Inferior parietal cortex (tissue), 1 donor: ENCODE results near the gene B4GALT6.

Experiments used
- DNase-seq: peaks from one replicate; pipeline ENCODE4 v3.0.0-alpha.2; 2016; ENCODE audit errors: extremely low spot score

Gene B4GALT6

GRCh38 chr18:31633392-31634330, 50.7 kb downstream of the B4GALT6 start:
- no peak for DNase-seq

GRCh38 chr18:31632356-31632755, 52.0 kb downstream of the B4GALT6 start:
- no peak for DNase-seq

GRCh38 chr18:31631526-31631925, 52.9 kb downstream of the B4GALT6 start:
- DNase-seq, result no peak

GRCh38 chr18:31630549-31630948, 53.8 kb downstream of the B4GALT6 start:
- no peak for DNase-seq

- no peak for DNase-seq
Observed at GRCh38 chr18:31626409-31626808, 58.0 kb downstream of the B4GALT6 start.

GRCh38 chr18:31624892-31625640, 59.3 kb downstream of the B4GALT6 start:
- no peak for DNase-seq

- DNase-seq, result no peak
Observed at GRCh38 chr18:31619291-31619690, 65.1 kb downstream of the B4GALT6 start.

- DNase-seq, result no peak
Observed at GRCh38 chr18:31618801-31619200, 65.6 kb downstream of the B4GALT6 start.

- no peak for DNase-seq
Observed at GRCh38 chr18:31617031-31617717, 67.2 kb downstream of the B4GALT6 start.

- DNase-seq, result no peak
Observed at GRCh38 chr18:31616586-31616985, 67.8 kb downstream of the B4GALT6 start.

GRCh38 chr18:31614044-31614443, 70.3 kb downstream of the B4GALT6 start:
- no peak for DNase-seq

GRCh38 chr18:31612124-31612523, 72.3 kb downstream of the B4GALT6 start:
- DNase-seq, result no peak

- DNase-seq, result no peak
Observed at GRCh38 chr18:31611511-31611910, 72.9 kb downstream of the B4GALT6 start.

GRCh38 chr18:31610286-31611205, 73.8 kb downstream of the B4GALT6 start:
- peak; percentile 7 for DNase-seq

- no peak for DNase-seq
Observed at GRCh38 chr18:31609886-31610285, 74.5 kb downstream of the B4GALT6 start.

GRCh38 chr18:31607384-31607783, 77.0 kb downstream of the B4GALT6 start:
- no peak for DNase-seq

- no peak for DNase-seq
Observed at GRCh38 chr18:31606265-31606664, 78.1 kb downstream of the B4GALT6 start.

- DNase-seq, result no peak
Observed at GRCh38 chr18:31603315-31603714, 81.1 kb downstream of the B4GALT6 start.

- no peak for DNase-seq
Observed at GRCh38 chr18:31598021-31598805, 86.2 kb downstream of the B4GALT6 start.
